NT2/D1 (cell line): ENCODE results near the gene ERC2.

ENCODE experiments used
- DNase-seq: peaks from one replicate; pipeline ENCODE4 v3.0.0-alpha.2; 2011; ENCODE audit warnings: low read depth, low spot score
- H3K27me3 ChIP-seq: 2 replicates; pipeline ENCODE4 v1.6.0; 2011; ENCODE audit warnings: mild to moderate bottlenecking; ENCODE audit not compliant: insufficient read length, insufficient read depth
- H3K36me3 ChIP-seq: 2 replicates; pipeline ENCODE4 v1.6.1; 2011; ENCODE audit warnings: mild to moderate bottlenecking, low read length, mixed read lengths; ENCODE audit not compliant: insufficient read depth, insufficient read length
- H3K4me1 ChIP-seq: 2 replicates; pipeline ENCODE4 v1.5.1; 2011; ENCODE audit not compliant: insufficient read depth, insufficient read length
- H3K4me3 ChIP-seq: 2 replicates; pipeline ENCODE4 v1.5.1; 2011; ENCODE audit warnings: low read depth; ENCODE audit not compliant: insufficient read length
- H3K9ac ChIP-seq: 2 replicates; pipeline ENCODE4 v1.6.0; 2011; ENCODE audit warnings: low read depth; ENCODE audit not compliant: insufficient read length
- H3K9me3 ChIP-seq: 2 replicates; pipeline ENCODE4 v1.5.1; 2011; ENCODE audit warnings: mild to moderate bottlenecking, low read length; ENCODE audit not compliant: insufficient read depth
- SUZ12 ChIP-seq: IDR thresholded peaks from 2 replicates; pipeline ENCODE4 v1.6.1; 2011; ENCODE audit not compliant: insufficient read length, insufficient read depth; ENCODE audit errors: extremely low read depth
- YY1 ChIP-seq: IDR thresholded peaks from 2 replicates; pipeline ENCODE4 v1.6.1; 2011; ENCODE audit not compliant: insufficient read length, insufficient read depth
- ZNF274 ChIP-seq: IDR thresholded peaks from 2 replicates; pipeline ENCODE4 v1.6.1; 2011; ENCODE audit warnings: mild to moderate bottlenecking, low read depth, low read length

The ERC2 gene

DNA sequence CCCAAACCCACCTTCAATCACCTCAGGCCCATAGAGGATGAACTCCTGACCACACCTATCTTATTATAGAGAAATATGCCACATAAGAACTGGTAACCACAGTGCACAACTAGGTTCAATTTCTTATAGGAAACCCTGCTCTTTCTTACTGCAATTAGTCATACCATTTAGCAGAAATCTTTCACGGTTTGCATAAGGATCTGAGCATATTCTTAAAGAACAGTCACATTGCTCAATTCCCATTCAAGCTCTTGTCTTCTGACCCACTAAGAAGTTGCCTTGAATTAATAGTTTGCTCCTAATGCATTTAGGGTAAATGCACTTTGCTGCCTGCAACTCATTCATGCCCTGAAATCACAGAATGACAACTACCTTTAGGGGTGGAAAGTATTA lies 9.2 kb downstream of the ERC2 start:
- Histone ChIP-seq H3K36me3 (no peaks in the 10 kb centered on the region), H3K27me3 (no peaks in the 10 kb centered on the region), H3K4me1 (no peaks in the 10 kb centered on the region), H3K9me3 (no peaks in the 10 kb centered on the region), H3K4me3 (no peak overlapping the region), H3K9ac (no peak overlapping the region)
- no peak for DNase-seq
- TF ChIP-seq ZNF274 (no peak), SUZ12 (no peak)

DNA sequence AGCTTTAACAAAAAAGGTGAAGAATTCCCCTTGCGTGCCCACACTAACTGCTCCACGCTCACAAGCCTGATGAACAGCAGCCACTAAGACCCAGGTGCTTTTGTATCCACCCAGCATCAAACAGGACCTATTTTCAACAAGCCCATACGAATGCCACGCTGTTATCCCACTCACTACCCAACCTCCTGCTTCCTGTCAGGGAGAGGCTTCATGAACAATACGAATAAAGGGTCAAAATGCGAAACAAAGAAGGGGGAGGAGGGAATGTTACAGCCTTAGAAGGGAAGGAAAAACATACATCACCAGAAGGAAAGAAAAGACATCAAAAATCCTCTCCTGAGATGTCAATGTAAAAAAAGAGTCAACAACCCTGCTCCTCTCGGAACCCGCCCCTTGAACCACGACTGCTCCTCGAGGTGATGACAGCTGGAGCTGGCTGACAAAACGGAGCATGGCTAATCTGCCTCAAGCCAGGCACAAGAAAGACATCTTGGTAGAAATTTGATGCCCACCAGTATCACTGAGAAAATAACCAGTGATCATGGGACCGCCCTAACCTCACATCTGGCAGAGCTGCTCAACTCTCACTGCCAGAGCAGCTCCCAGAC lies 9.7 kb downstream of the ERC2 start:
- no peak overlapping the region for H3K9ac ChIP-seq
- TF ChIP-seq ZNF274 (no peak), YY1 (no peak), SUZ12 (no peak)
- H3K36me3 ChIP-seq = no peaks in the 10 kb centered on the region
- DNase-seq = no peak
- no peaks in the 10 kb centered on the region for H3K4me1 ChIP-seq
- no peaks in the 10 kb centered on the region for H3K9me3 ChIP-seq
- H3K27me3 ChIP-seq = no peaks in the 10 kb centered on the region
- no peak overlapping the region for H3K4me3 ChIP-seq

DNA sequence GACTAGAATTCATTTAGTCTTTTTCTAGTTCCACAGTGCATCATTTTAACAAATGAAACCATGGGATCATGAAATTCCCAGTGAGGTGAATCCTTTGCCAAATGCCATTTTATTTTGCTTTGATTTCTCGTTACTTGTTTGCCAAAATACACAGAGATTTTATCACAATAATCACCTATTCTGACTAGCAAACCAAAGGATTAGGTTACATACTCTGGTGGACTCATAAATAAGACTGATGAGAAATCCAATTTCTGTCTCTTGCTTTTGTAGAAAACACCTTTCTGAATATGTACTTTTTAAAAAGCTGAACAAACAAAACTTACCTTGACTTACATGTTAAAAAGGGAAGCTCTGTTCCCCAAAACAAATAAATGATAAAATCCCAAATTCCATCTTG lies 12.2 kb downstream of the ERC2 start:
- H3K4me3 ChIP-seq = no peak overlapping the region
- H3K9ac ChIP-seq = no peak overlapping the region
- H3K36me3 ChIP-seq = no peaks in the 10 kb centered on the region
- no peaks in the 10 kb centered on the region for H3K4me1 ChIP-seq
- no peaks in the 10 kb centered on the region for H3K27me3 ChIP-seq
- TF ChIP-seq YY1 (no peak), ZNF274 (no peak), SUZ12 (no peak)
- H3K9me3 ChIP-seq = no peaks in the 10 kb centered on the region
- no peak for DNase-seq

DNA sequence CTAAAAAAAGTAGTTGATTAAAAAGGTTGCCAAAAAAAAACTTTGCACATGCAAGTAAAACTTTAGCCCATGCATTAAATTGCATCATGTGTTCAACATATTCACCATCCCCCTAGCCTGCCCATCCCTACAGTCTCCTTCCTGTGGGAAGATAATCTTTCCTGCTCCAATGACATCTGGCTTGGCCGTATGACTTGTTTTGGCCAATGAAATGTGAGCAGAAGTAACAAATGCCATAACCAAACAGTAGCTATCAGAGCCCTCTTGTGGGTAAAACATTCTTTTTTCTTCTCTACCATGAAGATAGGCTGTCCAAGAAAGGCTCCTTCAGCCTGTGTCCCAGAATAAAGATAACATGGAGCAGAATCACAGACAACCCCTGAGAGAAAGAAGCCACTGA lies 15.3 kb downstream of the ERC2 start:
- H3K4me3 ChIP-seq = no peak overlapping the region
- H3K9ac ChIP-seq = no peak overlapping the region
- no peak for TF ChIP-seq YY1
- TF ChIP-seq SUZ12 = no peak
- no peak for TF ChIP-seq ZNF274
- no peaks in the 10 kb centered on the region for H3K36me3 ChIP-seq
- H3K27me3 ChIP-seq = no peaks in the 10 kb centered on the region
- no peaks in the 10 kb centered on the region for H3K9me3 ChIP-seq
- H3K4me1 ChIP-seq = no peaks in the 10 kb centered on the region
- DNase-seq = no peak

DNA sequence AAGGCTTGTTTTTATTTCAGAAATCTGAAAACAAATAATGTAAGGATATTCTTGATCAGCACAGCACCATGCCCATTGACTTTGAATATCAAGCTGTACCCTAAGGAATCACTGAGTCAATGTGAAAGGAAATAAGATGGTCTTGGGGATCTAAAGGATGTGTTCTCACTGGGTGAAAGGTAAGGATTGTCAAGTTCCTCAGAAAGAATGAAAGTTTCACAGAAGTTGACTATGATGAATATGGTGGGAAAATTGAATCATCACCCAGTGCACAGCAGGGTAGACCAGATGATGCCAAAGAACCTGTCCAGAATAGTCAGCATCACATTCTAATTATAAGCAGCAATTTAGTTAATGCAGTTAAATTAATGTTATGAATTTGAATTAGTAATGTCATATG lies 16.2 kb downstream of the ERC2 start:
- H3K27me3 ChIP-seq = no peaks in the 10 kb centered on the region

DNA sequence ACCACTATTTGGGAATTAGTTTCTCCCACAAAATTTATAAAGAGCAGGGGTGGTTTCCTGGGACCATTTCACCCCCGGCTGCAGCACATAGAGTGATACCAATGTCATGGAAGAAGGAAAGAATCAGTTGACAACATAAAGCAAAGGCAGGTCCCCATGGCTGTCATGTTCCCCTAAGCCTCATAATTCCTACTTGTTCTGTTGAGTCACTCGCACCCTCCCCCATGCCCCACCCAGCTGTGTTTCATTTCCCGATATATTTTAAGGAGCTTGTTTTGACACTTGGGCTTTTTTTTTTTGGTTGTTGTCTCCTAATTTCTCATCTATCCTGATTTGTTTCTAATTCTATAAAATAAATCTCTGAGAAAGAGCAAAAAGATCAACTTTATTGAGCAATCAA lies 24.9 kb downstream of the ERC2 start:
- Histone ChIP-seq H3K36me3 (no peaks in the 10 kb centered on the region), H3K4me3 (no peak overlapping the region), H3K4me1 (peaks cover 3% of the 10 kb centered on the region), H3K27me3 (no peaks in the 10 kb centered on the region), H3K9ac (no peak overlapping the region), H3K9me3 (peaks cover 8% of the 10 kb centered on the region; the same call in 1 of the 2 replicates)
- no peak for TF ChIP-seq SUZ12
- no peak for DNase-seq

More for the DNA sequence above, 16.2 kb downstream of the ERC2 start:
- Histone ChIP-seq H3K36me3 (no peaks in the 10 kb centered on the region), H3K4me3 (no peak overlapping the region), H3K4me1 (peaks cover under 1% of the 10 kb centered on the region), H3K9me3 (no peaks in the 10 kb centered on the region), H3K9ac (no peak overlapping the region)
- no peak for TF ChIP-seq ZNF274
- no peak for TF ChIP-seq SUZ12
- TF ChIP-seq YY1 = no peak
- no peak for DNase-seq

DNA sequence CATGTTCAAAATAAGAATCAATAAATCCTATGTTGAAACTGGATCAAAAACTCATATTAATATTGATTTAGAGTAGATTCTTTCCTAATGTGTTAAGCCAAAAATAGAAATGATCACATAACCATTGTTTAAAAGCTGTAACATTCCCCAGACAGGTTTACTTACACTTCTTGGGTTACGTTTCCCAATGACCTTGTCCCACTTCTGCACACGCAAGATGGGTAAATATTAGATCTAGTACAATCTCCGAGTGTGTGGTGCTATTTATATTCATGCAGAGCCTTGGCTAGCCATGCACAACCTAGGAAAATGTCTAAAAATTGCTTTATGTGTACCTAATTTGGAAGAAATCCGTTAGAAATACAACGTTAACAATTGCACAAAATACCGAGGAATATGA lies 39.6 kb downstream of the ERC2 start:
- Histone ChIP-seq H3K9ac (no peak overlapping the region), H3K4me1 (no peaks in the 10 kb centered on the region), H3K36me3 (peaks cover 5% of the 10 kb centered on the region), H3K4me3 (no peak overlapping the region), H3K27me3 (no peaks in the 10 kb centered on the region), H3K9me3 (no peaks in the 10 kb centered on the region)
- TF ChIP-seq ZNF274 = no peak
- TF ChIP-seq SUZ12 = no peak
- no peak for TF ChIP-seq YY1
- DNase-seq = no peak
